ENCODE results near the gene MOB3B.

The MOB3B gene

GRCh38 chr9:27367175-27367798, 162.3 kb downstream of the MOB3B start:
- no peak overlapping the region; the same call in 1 of the 2 replicates for H3K4me3 ChIP-seq (ENCODE audit: low read depth, low read length)
- TF ChIP-seq, protein P1, sequence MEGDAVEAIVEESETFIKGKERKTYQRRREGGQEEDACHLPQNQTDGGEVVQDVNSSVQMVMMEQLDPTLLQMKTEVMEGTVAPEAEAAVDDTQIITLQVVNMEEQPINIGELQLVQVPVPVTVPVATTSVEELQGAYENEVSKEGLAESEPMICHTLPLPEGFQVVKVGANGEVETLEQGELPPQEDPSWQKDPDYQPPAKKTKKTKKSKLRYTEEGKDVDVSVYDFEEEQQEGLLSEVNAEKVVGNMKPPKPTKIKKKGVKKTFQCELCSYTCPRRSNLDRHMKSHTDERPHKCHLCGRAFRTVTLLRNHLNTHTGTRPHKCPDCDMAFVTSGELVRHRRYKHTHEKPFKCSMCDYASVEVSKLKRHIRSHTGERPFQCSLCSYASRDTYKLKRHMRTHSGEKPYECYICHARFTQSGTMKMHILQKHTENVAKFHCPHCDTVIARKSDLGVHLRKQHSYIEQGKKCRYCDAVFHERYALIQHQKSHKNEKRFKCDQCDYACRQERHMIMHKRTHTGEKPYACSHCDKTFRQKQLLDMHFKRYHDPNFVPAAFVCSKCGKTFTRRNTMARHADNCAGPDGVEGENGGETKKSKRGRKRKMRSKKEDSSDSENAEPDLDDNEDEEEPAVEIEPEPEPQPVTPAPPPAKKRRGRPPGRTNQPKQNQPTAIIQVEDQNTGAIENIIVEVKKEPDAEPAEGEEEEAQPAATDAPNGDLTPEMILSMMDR (IDR thresholded peaks at IDR 0.05; ENCODE audit: low read depth, low read length, missing control alignments): no peak
- no peak for DNase-seq (ENCODE audit: low read depth)

DNA sequence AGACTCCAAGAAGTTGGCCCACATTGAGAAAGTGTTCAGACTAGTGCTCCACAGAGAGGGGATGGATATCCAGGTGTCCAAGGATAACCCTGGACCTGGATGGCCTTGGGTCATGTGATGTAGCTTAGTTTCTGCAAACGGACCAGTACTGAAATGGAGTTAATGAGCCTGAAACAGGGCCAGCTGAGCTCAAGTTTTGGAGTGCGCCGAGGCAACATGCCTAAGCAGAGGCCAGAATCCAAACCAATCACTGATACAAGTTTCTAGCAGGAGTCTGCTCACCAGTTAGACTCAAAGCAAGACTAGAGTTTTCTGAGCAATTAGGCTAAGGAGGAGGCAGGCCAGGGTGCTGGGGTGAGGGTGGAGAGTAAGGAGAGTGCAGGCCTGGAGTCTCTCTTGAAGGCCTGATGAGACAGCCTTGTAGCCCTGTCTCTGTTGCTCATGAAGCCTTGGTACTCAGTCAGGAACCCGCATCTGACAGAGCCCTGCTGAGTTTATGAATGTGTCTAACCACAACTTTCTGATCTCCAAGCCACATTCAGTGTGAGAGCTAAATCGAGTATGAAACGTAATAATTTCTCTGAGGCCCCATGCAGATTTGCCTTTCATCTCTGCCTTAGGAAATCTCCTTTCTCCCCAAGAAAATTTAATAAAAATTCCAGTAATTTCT, 163.8 kb downstream of the MOB3B start:
- DNase-seq (ENCODE audit: low read depth): peak; percentile 65
- no peak overlapping the region for H3K4me3 ChIP-seq (ENCODE audit: low read depth, low read length)
- TF ChIP-seq, protein P1 (IDR thresholded peaks at IDR 0.05; ENCODE audit: low read depth, low read length, missing control alignments): no peak

GRCh38 chr9:27362447-27363210, 167.0 kb downstream of the MOB3B start:
- H3K4me3 ChIP-seq (ENCODE audit: low read depth, low read length): no peak overlapping the region
- TF ChIP-seq, protein P1 (IDR thresholded peaks at IDR 0.05; ENCODE audit: low read depth, low read length, missing control alignments): no peak
- no peak for DNase-seq (ENCODE audit: low read depth)

GRCh38 chr9:27361492-27361891, 168.1 kb downstream of the MOB3B start:
- no peak overlapping the region for H3K4me3 ChIP-seq (ENCODE audit: low read depth, low read length)
- DNase-seq (ENCODE audit: low read depth): no peak
- TF ChIP-seq, protein P1 (IDR thresholded peaks at IDR 0.05; ENCODE audit: low read depth, low read length, missing control alignments): no peak

DNA sequence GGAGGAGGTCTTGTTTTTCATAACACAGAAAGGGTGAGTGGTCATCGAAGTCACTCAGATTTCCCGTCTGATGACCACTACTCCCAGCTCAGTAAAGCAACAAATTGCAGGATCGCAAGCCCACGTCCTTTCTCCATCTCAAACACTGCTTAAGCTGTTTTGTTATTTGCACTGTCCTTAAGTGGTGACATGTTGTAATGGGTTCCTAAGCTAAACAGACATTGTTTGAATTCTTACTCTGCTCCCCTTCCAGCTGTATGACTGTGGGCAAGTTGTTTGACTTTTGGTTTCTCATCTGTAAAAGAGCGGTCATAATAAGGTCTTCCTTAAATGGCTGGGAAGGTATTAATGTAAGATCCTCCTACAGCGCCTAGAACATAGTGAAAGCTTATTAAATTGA, 169.9 kb downstream of the MOB3B start:
- H3K4me3 ChIP-seq (ENCODE audit: low read depth, low read length): no peak overlapping the region
- DNase-seq (ENCODE audit: low read depth): no peak
- TF ChIP-seq, protein P1 (IDR thresholded peaks at IDR 0.05; ENCODE audit: low read depth, low read length, missing control alignments): no peak

- no peak for DNase-seq (ENCODE audit: low read depth)
- H3K4me3 ChIP-seq (ENCODE audit: low read depth, low read length): no peak overlapping the region
- TF ChIP-seq, protein P1 (IDR thresholded peaks at IDR 0.05; ENCODE audit: low read depth, low read length, missing control alignments): no peak
These were observed 171.6 kb downstream of the MOB3B start for GRCh38 chr9:27358007-27358406.
